K562 (cell line): ENCODE measurements around the gene SENP3. TPM values are rescaled to one million over a fixed set of nuclear protein-coding genes. Genes with fewer than 3 reads are reported as not detected.

Experiments used
- ATAC-seq: fragments of 200-7000 bp; cut with Tn5 transposase; 3 replicates; pipeline ENCODE4 v1.9.1; 2020; ENCODE audit warnings: moderate library complexity
- BruUV-seq: library from RNA; stranded (reverse); fragments of 400-500 nt; replicated peaks from 2 replicates; lab custom pipeline; 2021; lab: Mats Ljungman, UMichigan
- CTCF ChIA-PET: fragments of 300-600 bp; formaldehyde crosslinking; extraction: SDS; loops from one replicate; lab custom pipeline; 2021; ENCODE audit warnings: low intra/inter-chr PET ratio; lab: Yijun Ruan, JAX
- POLR2A ChIA-PET: fragments of 300-600, 350-650 bp; sonication (Branson Sonifier 250); formaldehyde crosslinking; extraction: SDS; loops from one replicate; lab custom pipeline; 2021; ENCODE audit warnings: antibody characterized with exemption, inconsistent platforms; lab: Yijun Ruan, JAX
- DNase-seq, 4 experiments: peaks; one replicate each; pipeline versions ENCODE4 v3.0.0 to v3.0.0-alpha.2; 2011 to 2018; ENCODE audit warnings: low spot score in 3 of 4, mixed read lengths in 3 of 4; ENCODE audit errors: extremely low read depth in 1 of 4
- FAIRE-seq: peaks from 2 replicates; lab custom pipeline; 2011; peaks lifted over from hg19 to GRCh38; lab: Jason Lieb, UNC
- H2AFZ ChIP-seq: 2 replicates; pipeline ENCODE4 v1.6.0; 2011; ENCODE audit warnings: low read depth, low read length, control low read depth, inconsistent platforms
- H3K27ac ChIP-seq: fragments of 200-600 bp; 3 replicates; pipeline ENCODE4 v1.8.0; 2011; ENCODE audit warnings: low read depth, mild to moderate bottlenecking, control low read depth, inconsistent platforms, low read length, moderate library complexity, mixed read lengths; ENCODE audit errors: extremely low read depth
- H3K27me3 ChIP-seq, 2 experiments: fragments of 300-600 bp in 1 of 2; 2 replicates in 1 of 2; 3 replicates in 1 of 2; pipeline versions ENCODE4 v1.6.0 to v1.8.0; 2011; ENCODE audit warnings: inconsistent platforms in 2 of 2, low read length in 2 of 2, mild to moderate bottlenecking in 1 of 2, mixed read lengths in 1 of 2, moderate library complexity in 1 of 2; ENCODE audit not compliant: control insufficient read depth in 2 of 2, insufficient read depth in 2 of 2
- H3K36me3 ChIP-seq: fragments of 300-600 bp; 3 replicates; pipeline ENCODE4 v1.8.0; 2011; ENCODE audit warnings: mild to moderate bottlenecking, low read length, inconsistent platforms; ENCODE audit not compliant: control insufficient read depth, insufficient read depth
- H3K4me1 ChIP-seq, 2 experiments: fragments of 200-600 bp in 1 of 2; replicated peaks in 1 of 2; 2 replicates in 1 of 2; 3 replicates in 1 of 2; pipeline versions ENCODE4 v1.5.1 to v1.8.0; 2011; ENCODE audit warnings: inconsistent platforms in 2 of 2, low read length in 2 of 2, mild to moderate bottlenecking in 1 of 2, mixed read lengths in 1 of 2, moderate library complexity in 1 of 2; ENCODE audit not compliant: control insufficient read depth in 2 of 2, insufficient read depth in 2 of 2
- H3K4me2 ChIP-seq: 2 replicates; pipeline ENCODE4 v1.6.1; 2011; ENCODE audit warnings: low read length, control low read depth, inconsistent platforms, mixed read lengths; ENCODE audit not compliant: insufficient read depth
- H3K4me3 ChIP-seq: fragments of 200-600 bp; sonication (generic), shearing (Covaris generic); 2 replicates; pipeline ENCODE4 v1.5.1; 2016; ENCODE audit warnings: control low read depth, inconsistent platforms
- H3K79me2 ChIP-seq: fragments of 200-600 bp; 3 replicates; pipeline ENCODE4 v1.8.0; 2011; ENCODE audit warnings: low read length, inconsistent platforms; ENCODE audit not compliant: control insufficient read depth, insufficient read depth
- H3K9ac ChIP-seq, 2 experiments: 2 replicates each; pipeline versions ENCODE4 v1.6.0 to v1.6.1; 2011; ENCODE audit warnings: low read depth in 2 of 2, low read length in 2 of 2, control low read depth in 1 of 2, inconsistent platforms in 1 of 2, mild to moderate bottlenecking in 1 of 2, mixed read lengths in 1 of 2; ENCODE audit not compliant: insufficient read depth in 1 of 2
- H3K9me1 ChIP-seq: one replicate; pipeline ENCODE4 v1.6.0; 2011; ENCODE audit warnings: inconsistent platforms, mild to moderate bottlenecking, low read length, moderate library complexity; ENCODE audit not compliant: control insufficient read depth, insufficient read depth
- H3K9me3 ChIP-seq: replicated peaks from 2 replicates; pipeline ENCODE4 v1.5.1; 2011; ENCODE audit warnings: low read depth, low read length, inconsistent platforms; ENCODE audit not compliant: control insufficient read depth, insufficient read depth
- H4K20me1 ChIP-seq: replicated peaks from 2 replicates; pipeline ENCODE4 v1.6.1; 2011; ENCODE audit warnings: low read length, inconsistent platforms, mixed read lengths; ENCODE audit not compliant: control insufficient read depth, insufficient read depth
- CTBP1 ChIP-seq: fragments of 450-650 bp; IDR thresholded peaks from 2 replicates; pipeline ENCODE4 v1.6.1; 2016; ENCODE audit warnings: borderline replicate concordance
- CTCF ChIP-seq, 3 experiments: IDR thresholded peaks in 2 of 3; conservative IDR thresholded peaks in 1 of 3; 2 replicates each; pipeline ENCODE4 v1.5.1; 2011 to 2012; ENCODE audit warnings: low read length in 3 of 3, mild to moderate bottlenecking in 3 of 3, control low read depth in 2 of 3, improper control_type of control experiment in 1 of 3, inconsistent platforms in 1 of 3, low read depth in 1 of 3, mixed read lengths in 1 of 3, moderate library complexity in 1 of 3; ENCODE audit not compliant: insufficient read depth in 2 of 3
- PHF20 ChIP-seq: fragments of 450-650 bp; IDR thresholded peaks from 2 replicates; pipeline ENCODE4 v1.6.1; 2018; ENCODE audit not compliant: partially characterized antibody
- RAD21 ChIP-seq, 2 experiments: fragments of 250-450 bp in 1 of 2; fragments of 450-650 bp in 1 of 2; sonication (Bioruptor Pico) in 1 of 2; formaldehyde crosslinking in 1 of 2; IDR thresholded peaks in 1 of 2; conservative IDR thresholded peaks in 1 of 2; 2 replicates each; pipeline versions ENCODE4 v1.4.0 to v1.8.0; 2020 to 2022; ENCODE audit warnings: mild to moderate bottlenecking in 2 of 2, moderate library complexity in 1 of 2
- RCOR1 ChIP-seq, 2 experiments: IDR thresholded peaks; 2 replicates each; pipeline ENCODE4 v1.6.1; 2012; ENCODE audit warnings: low read depth in 2 of 2, low read length in 2 of 2, borderline replicate concordance in 1 of 2, improper control_type of control experiment in 1 of 2
- REST ChIP-seq, 2 experiments: fragments of 450-650 bp; formaldehyde crosslinking in 1 of 2; IDR thresholded peaks; 2 replicates each; pipeline versions ENCODE4 v1.4.0 to v1.6.1; 2014 to 2020; ENCODE audit warnings: mild to moderate bottlenecking in 2 of 2, borderline replicate concordance in 1 of 2, low read depth in 1 of 2
- YY1 ChIP-seq, 3 experiments: IDR thresholded peaks; 2 replicates each; pipeline ENCODE4 v1.6.1; 2011; ENCODE audit warnings: low read length in 2 of 3, mild to moderate bottlenecking in 2 of 3, moderate library complexity in 2 of 3, borderline replicate concordance in 1 of 3, control low read depth in 1 of 3, low read depth in 1 of 3; ENCODE audit not compliant: insufficient read depth in 3 of 3, insufficient replicate concordance in 2 of 3, control insufficient read depth in 1 of 3, insufficient read length in 1 of 3; ENCODE audit errors: extremely low read depth in 1 of 3
- ZBTB43 ChIP-seq: sonication (generic); formaldehyde crosslinking; IDR thresholded peaks from 2 replicates; pipeline ENCODE4 v1.8.0; 2023; ENCODE audit warnings: mild to moderate bottlenecking, missing genetic modification reagents
- whole genome bisulfite sequencing: fragments of 100-300 bp; shearing (Covaris generic); methylation state at CpG from one replicate; pipeline ENCODE4 v1.1.6; 2016; ENCODE audit warnings: low coverage, mixed read lengths; ENCODE audit not compliant: insufficient coverage; ENCODE audit errors: missing lambda C conversion rate; 5-methylcytosine and 5-hydroxymethylcytosine counted together
- in situ Hi-C: fragments of 300-500 bp; cut with MboI; formaldehyde crosslinking; loops from 4 replicates; pipeline ENCODE4 v1.15.0; 2018; ENCODE audit warnings: inconsistent platforms, mixed read lengths
- intact Hi-C: fragments of 100-400 bp; cut with micrococcal nuclease; formaldehyde crosslinking; loops from 2 replicates; pipeline ENCODE4 v1.14.2; 2022
- polyA plus RNA-seq, 8 experiments: library from polyadenylated mRNA; depleted of rRNA in 4 of 8; stranded (reverse) in 5 of 8; unstranded in 3 of 8; fragments of >200 nt; fragmentation: Nextera tagmentation in 2 of 8; fragmentation: Illumina TruSeq in 1 of 8; extraction: Ambion mirVana in 2 of 8; extraction: Trizol in 1 of 8; gene quantifications; 2 replicates each; pipeline versions ENCODE4 v1.2.1 to v1.2.3, GENCODE V29; 2011 to 2014; ENCODE audit warnings: inconsistent platforms in 1 of 8, missing spikeins in 1 of 8
- total RNA-seq, 7 experiments: library from RNA; depleted of rRNA in 6 of 7; stranded (reverse); fragments of >200 nt in 6 of 7; fragmentation: Illumina TruSeq in 2 of 7; extraction: Trizol in 2 of 7; gene quantifications; 2 replicates each; pipeline versions ENCODE4 v1.2.1 to v1.2.3, GENCODE V29; 2011 to 2021; ENCODE audit warnings: low replicate concordance in 1 of 7

The SENP3 gene
- total and polyA plus RNA-seq, 9 of the 15 experiments (the other 6 are each of a cell fraction or from before 2014, with no cell fraction given) = 0.63 to 102 (median 78.8) TPM

DNA sequence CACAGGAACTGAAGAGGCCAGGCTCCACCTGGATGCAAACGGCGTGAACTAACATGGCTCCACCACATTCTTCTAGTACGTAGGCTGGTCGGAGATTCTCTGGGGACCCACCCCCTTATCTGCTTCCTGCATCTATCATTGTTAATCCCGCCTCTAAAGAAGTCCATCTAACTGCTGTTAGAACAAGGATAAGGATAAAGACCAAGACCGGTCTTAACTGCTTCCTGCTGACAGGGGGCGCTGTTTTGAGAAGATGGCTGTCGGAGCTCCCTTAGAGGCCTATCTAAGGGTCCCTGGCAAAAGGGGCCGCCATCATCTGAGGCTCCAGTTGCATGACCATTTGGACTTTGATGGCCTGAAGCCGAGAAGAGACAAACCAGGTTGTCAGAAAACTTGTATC lies 38.7 kb upstream of the SENP3 start:
- Histone ChIP-seq H3K9me1 (no peaks in the 10 kb centered on the region), H3K9me3 (no peaks in the 10 kb centered on the region), H3K4me3 (no peak overlapping the region), H3K9ac (no peak overlapping the region), H3K4me2 (no peak overlapping the region), H3K4me1 (no peaks in the 10 kb centered on the region; a peak in 1 of 5 replicates), H3K27ac (no peak overlapping the region), H3K36me3 (no peaks in the 10 kb centered on the region), H3K79me2 (no peaks in the 10 kb centered on the region), H4K20me1 (no peaks in the 10 kb centered on the region), H2AFZ (0 out of 2 replicates have a peak overlapping the region, but pooled peaks have one; percentile 28), H3K27me3 (no peaks in the 10 kb centered on the region)
- WGBS = 22% methylated on average over 9 of the region's 10 CpGs
- in situ Hi-C loops (no loop called here), intact Hi-C loops (no loop called here)
- no TSS peak for BruUV-seq
- ATAC-seq (peak; percentile 84), FAIRE-seq (peak; percentile 75), DNase-seq (peak; percentile 15 to 53 (median 41))
- ChIA-PET POLR2A (interaction anchor here (0.5 to 0.8 kb wide), 3 partner anchors 9 to 37 kb away, joined by 3 read pairs; no protein-coding TSS in a partner anchor), CTCF (no interaction called here)
- no peak for TF ChIP-seq ZBTB43 (CRISPR knock-in tag)
- TF ChIP-seq REST (IDR thresholded peaks at IDR 0.05; ENCODE audit: borderline replicate concordance) = peak; percentile 18; the same call in 1 of the 2 replicates
- no peak for TF ChIP-seq REST (CRISPR knock-in tag; IDR thresholded peaks at IDR 0.05; ENCODE audit: low read depth)
- peak in 1 of 2 experiments; percentile 27; a peak in 2 of 4 replicates for TF ChIP-seq RAD21 (CRISPR knock-in tag; conservative IDR thresholded peaks at IDR 0.05 in 1 of 2, IDR thresholded peaks at IDR 0.05 in 1 of 2)
- TF ChIP-seq PHF20 = no peak
- TF ChIP-seq RCOR1 (IDR thresholded peaks at IDR 0.05; ENCODE audit: borderline replicate concordance in 1 of 2, low read depth in 2 of 2, low read length in 2 of 2) = 0 out of 4 replicates have a peak, but pooled peaks of 1 of the 2 experiments have one; percentile 23
- TF ChIP-seq YY1 (IDR thresholded peaks at IDR 0.05; ENCODE audit: borderline replicate concordance in 1 of 3, control insufficient read depth in 1 of 3, extremely low read depth in 1 of 3, insufficient read depth in 3 of 3, insufficient read length in 1 of 3, insufficient replicate concordance in 2 of 3, low read depth in 1 of 3, low read length in 2 of 3) = peak in 2 of 3 experiments; percentile 26 to 75
- TF ChIP-seq CTCF (IDR thresholded peaks at IDR 0.05 in 2 of 3, conservative IDR thresholded peaks at IDR 0.05 in 1 of 3; ENCODE audit: insufficient read depth in 2 of 3, low read depth in 1 of 3, low read length in 3 of 3) = peak; percentile 54 to 70 (median 57)
- peak; percentile 21; the same call in 1 of the 2 replicates for TF ChIP-seq CTBP1
